K562 (cell line): ENCODE data around the gene RPS27. TPM values are rescaled to one million over a fixed set of nuclear protein-coding genes. Genes with fewer than 3 reads are reported as not detected.

Experiments used
- ATF1 ChIP-seq, 2 experiments: fragments of 450-650 bp in 1 of 2; IDR thresholded peaks; 2 replicates each; pipeline ENCODE4 v1.6.1; 2016; ENCODE audit warnings: missing compliant biosample characterization in 1 of 2, missing genetic modification characterization in 1 of 2
- DEAF1 ChIP-seq: fragments of 450-650 bp; formaldehyde crosslinking; IDR thresholded peaks from 2 replicates; pipeline ENCODE4 v1.4.0; 2020; ENCODE audit warnings: mild to moderate bottlenecking, moderate library complexity
- PHF20 ChIP-seq: fragments of 450-650 bp; IDR thresholded peaks from 2 replicates; pipeline ENCODE4 v1.6.1; 2018; ENCODE audit not compliant: partially characterized antibody
- SREBF2 ChIP-seq: sonication (generic); formaldehyde crosslinking; IDR thresholded peaks from 2 replicates; pipeline ENCODE4 v1.4.0; 2020; ENCODE audit warnings: mild to moderate bottlenecking, missing genetic modification reagents
- THRAP3 ChIP-seq: fragments of 450-650 bp; IDR thresholded peaks from 2 replicates; pipeline ENCODE4 v1.6.1; 2016; ENCODE audit warnings: mild to moderate bottlenecking, inconsistent platforms, borderline replicate concordance
- ZNF407 ChIP-seq: fragments of 450-650 bp; IDR thresholded peaks from 2 replicates; pipeline ENCODE4 v1.6.1; 2016; ENCODE audit warnings: low read depth
- polyA plus RNA-seq, 8 experiments: library from polyadenylated mRNA; depleted of rRNA in 4 of 8; stranded (reverse) in 5 of 8; unstranded in 3 of 8; fragments of >200 nt; fragmentation: Nextera tagmentation in 2 of 8; fragmentation: Illumina TruSeq in 1 of 8; extraction: Ambion mirVana in 2 of 8; extraction: Trizol in 1 of 8; gene quantifications; 2 replicates each; pipeline versions ENCODE4 v1.2.1 to v1.2.3, GENCODE V29; 2011 to 2014; ENCODE audit warnings: inconsistent platforms in 1 of 8, missing spikeins in 1 of 8
- total RNA-seq, 7 experiments: library from RNA; depleted of rRNA in 6 of 7; stranded (reverse); fragments of >200 nt in 6 of 7; fragmentation: Illumina TruSeq in 2 of 7; extraction: Trizol in 2 of 7; gene quantifications; 2 replicates each; pipeline versions ENCODE4 v1.2.1 to v1.2.3, GENCODE V29; 2011 to 2021; ENCODE audit warnings: low replicate concordance in 1 of 7

Gene RPS27
- total and polyA plus RNA-seq, 9 of the 15 experiments (the other 6 are each of a cell fraction or from before 2014, with no cell fraction given) = 2,091 to 9,377 (median 6,706) TPM

GRCh38 chr1:153991151-153991630, 629 bp downstream of the RPS27 start (continued):
- TF ChIP-seq ZNF407 (0 out of 2 replicates have a peak, but pooled peaks have one; percentile 23), PHF20 (no peak), THRAP3 (0 out of 2 replicates have a peak, but pooled peaks have one; percentile 3), ATF1 (CRISPR knock-in tag; IDR thresholded peaks at IDR 0.05) (no peak), ATF1 (tag; IDR thresholded peaks at IDR 0.05) (no peak), DEAF1 (CRISPR knock-in tag) (no peak), SREBF2 (CRISPR knock-in tag) (no peak)
